PC-3 (cell line): ENCODE results near the gene SYT1.

ENCODE experiments used
- EZH2phosphoT487 ChIP-seq: fragments of 300-600 bp; sonication (generic); IDR thresholded peaks from 2 replicates; pipeline ENCODE4 v1.6.1; 2018; ENCODE audit warnings: mild to moderate bottlenecking, antibody characterized with exemption, low read length, borderline replicate concordance
- TF ChIP-seq, protein P1 (sequence below): fragments of 300-600 bp; sonication (generic); conservative IDR thresholded peaks from 2 replicates; pipeline ENCODE4 v1.5.1; 2017; ENCODE audit warnings: antibody characterized with exemption, low read depth, mild to moderate bottlenecking, low read length

- TF ChIP-seq, protein P1, sequence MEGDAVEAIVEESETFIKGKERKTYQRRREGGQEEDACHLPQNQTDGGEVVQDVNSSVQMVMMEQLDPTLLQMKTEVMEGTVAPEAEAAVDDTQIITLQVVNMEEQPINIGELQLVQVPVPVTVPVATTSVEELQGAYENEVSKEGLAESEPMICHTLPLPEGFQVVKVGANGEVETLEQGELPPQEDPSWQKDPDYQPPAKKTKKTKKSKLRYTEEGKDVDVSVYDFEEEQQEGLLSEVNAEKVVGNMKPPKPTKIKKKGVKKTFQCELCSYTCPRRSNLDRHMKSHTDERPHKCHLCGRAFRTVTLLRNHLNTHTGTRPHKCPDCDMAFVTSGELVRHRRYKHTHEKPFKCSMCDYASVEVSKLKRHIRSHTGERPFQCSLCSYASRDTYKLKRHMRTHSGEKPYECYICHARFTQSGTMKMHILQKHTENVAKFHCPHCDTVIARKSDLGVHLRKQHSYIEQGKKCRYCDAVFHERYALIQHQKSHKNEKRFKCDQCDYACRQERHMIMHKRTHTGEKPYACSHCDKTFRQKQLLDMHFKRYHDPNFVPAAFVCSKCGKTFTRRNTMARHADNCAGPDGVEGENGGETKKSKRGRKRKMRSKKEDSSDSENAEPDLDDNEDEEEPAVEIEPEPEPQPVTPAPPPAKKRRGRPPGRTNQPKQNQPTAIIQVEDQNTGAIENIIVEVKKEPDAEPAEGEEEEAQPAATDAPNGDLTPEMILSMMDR: no peak
- no peak for TF ChIP-seq EZH2phosphoT487
Measured at GRCh38 chr12:79347866-79348265, 483.3 kb downstream of the SYT1 start.
